GM21447 (cell line): ENCODE results near the gene MUC13.
A peak's percentile ranks its signal among the peaks of the same experiment; 100 is the strongest.

Experiments used
- ATAC-seq: cut with Tn5 transposase; IDR thresholded peaks from one replicate; pipeline ENCODE4 v1.9.1; 2021; ENCODE audit not compliant: unreplicated experiment

Gene MUC13

GRCh38 chr3:124878561-124879336 is 55.8 kb downstream of the MUC13 start:
- ATAC-seq: peak; percentile 82

GRCh38 chr3:124877674-124878073 is 56.9 kb downstream of the MUC13 start:
- ATAC-seq: no peak

GRCh38 chr3:124876401-124876878 is 58.1 kb downstream of the MUC13 start:
- no peak for ATAC-seq

- no peak for ATAC-seq
Observed at GRCh38 chr3:124873226-124873625, 61.3 kb downstream of the MUC13 start.

GRCh38 chr3:124867511-124867910 is 67.0 kb downstream of the MUC13 start:
- ATAC-seq: no peak

- ATAC-seq: no peak
Observed at GRCh38 chr3:124862006-124862405, 72.5 kb downstream of the MUC13 start.

GRCh38 chr3:124861041-124861440 is 73.5 kb downstream of the MUC13 start:
- ATAC-seq: no peak

GRCh38 chr3:124860599-124860998 is 74.0 kb downstream of the MUC13 start:
- no peak for ATAC-seq

- no peak for ATAC-seq
Observed at GRCh38 chr3:124859025-124859424, 75.5 kb downstream of the MUC13 start.

GRCh38 chr3:124858275-124858674 is 76.3 kb downstream of the MUC13 start:
- no peak for ATAC-seq

GRCh38 chr3:124856677-124857076 is 77.9 kb downstream of the MUC13 start:
- no peak for ATAC-seq
